HCT116 (cell line): ENCODE measurements around the gene ABCB1. TPM values are rescaled to one million over a fixed set of nuclear protein-coding genes. Genes with fewer than 3 reads are reported as not detected.

Experiments used
- ATAC-seq: fragments of 200-7000 bp; cut with Tn5 transposase; 2 replicates; pipeline ENCODE4 v1.9.1; 2020; ENCODE audit warnings: mild to moderate bottlenecking, moderate library complexity
- BruUV-seq: library from RNA; stranded (reverse); fragments of 400-500 nt; replicated peaks from 2 replicates; lab custom pipeline; 2021; lab: Mats Ljungman, UMichigan
- CTCF ChIA-PET: fragments of 300-600 bp; sonication (Branson Sonifier 250); formaldehyde crosslinking; loops from one replicate; lab custom pipeline; 2021; ENCODE audit warnings: antibody characterized with exemption; lab: Charles Lee
- POLR2A ChIA-PET: fragments of 300-600, 350-600 bp; sonication (Branson Sonifier 250); formaldehyde crosslinking; loops from one replicate; lab custom pipeline; 2021; ENCODE audit warnings: antibody characterized with exemption; lab: Charles Lee
- RAD21 ChIA-PET, 2 experiments: fragments of 300-600 bp; sonication (Branson Sonifier 250); formaldehyde crosslinking; loops; one replicate each; lab custom pipeline; 2023; ENCODE audit warnings: low total read pairs in 2 of 2; ENCODE audit not compliant: uncharacterized antibody in 2 of 2, unreplicated experiment in 2 of 2, low non-redundant PET in 1 of 2; lab: Charles Lee
- DNase-seq: peaks from one replicate; pipeline ENCODE4 v3.0.0-alpha.2; 2010; ENCODE audit warnings: low read depth, low spot score
- H2AFZ ChIP-seq: fragments of 200-600 bp; shearing (Covaris generic), sonication (generic); 2 replicates; pipeline ENCODE4 v1.6.1; 2017; ENCODE audit warnings: low read depth, mixed run types, mixed read lengths, antibody characterized with exemption, low read length; ENCODE audit not compliant: poor library complexity, severe bottlenecking
- H3K27ac ChIP-seq: 2 replicates; pipeline ENCODE4 v1.5.1; 2012; ENCODE audit warnings: low read depth, low read length
- H3K27me3 ChIP-seq: fragments of 200-600 bp; sonication (generic); 2 replicates; pipeline ENCODE4 v1.6.1; 2016; ENCODE audit warnings: mixed run types, low read length, mixed read lengths; ENCODE audit not compliant: insufficient read depth
- H3K36me3 ChIP-seq, 2 experiments: fragments of 200-500 bp in 1 of 2; fragments of 200-600 bp in 1 of 2; sonication (Bioruptor generic) in 1 of 2; sonication (generic) in 1 of 2; 2 replicates each; pipeline versions ENCODE4 v1.5.1 to v1.6.1; 2014 to 2016; ENCODE audit warnings: low read length in 2 of 2, inconsistent platforms in 1 of 2, mixed read lengths in 1 of 2, mixed run types in 1 of 2; ENCODE audit not compliant: insufficient read depth in 2 of 2, control insufficient read depth in 1 of 2
- H3K4me1 ChIP-seq, 2 experiments: fragments of 200-600 bp in 1 of 2; sonication (generic) in 1 of 2; 2 replicates each; pipeline versions ENCODE4 v1.5.1 to v1.6.1; 2012 to 2017; ENCODE audit warnings: low read length in 2 of 2, inconsistent platforms in 1 of 2, mild to moderate bottlenecking in 1 of 2, mixed read lengths in 1 of 2, mixed run types in 1 of 2, moderate library complexity in 1 of 2; ENCODE audit not compliant: insufficient read depth in 2 of 2, control insufficient read depth in 1 of 2
- H3K4me2 ChIP-seq: fragments of 200-600 bp; sonication (generic); 2 replicates; pipeline ENCODE4 v1.6.1; 2017; ENCODE audit warnings: mixed run types, low read length, mixed read lengths
- H3K4me3 ChIP-seq, 2 experiments: fragments of 200-600 bp in 1 of 2; sonication (generic) in 1 of 2; replicated peaks in 1 of 2; 2 replicates each; pipeline ENCODE4 v1.5.1; 2011 to 2016; ENCODE audit warnings: low read length in 2 of 2, control low read depth in 1 of 2, low read depth in 1 of 2, mild to moderate bottlenecking in 1 of 2, mixed read lengths in 1 of 2, mixed run types in 1 of 2
- H3K79me2 ChIP-seq: fragments of 200-600 bp; sonication (generic); 2 replicates; pipeline ENCODE4 v1.6.1; 2017; ENCODE audit warnings: mild to moderate bottlenecking, mixed run types, low read length, moderate library complexity, mixed read lengths; ENCODE audit not compliant: insufficient read depth
- H3K9ac ChIP-seq: fragments of 200-600 bp; sonication (generic); 2 replicates; pipeline ENCODE4 v1.6.1; 2016; ENCODE audit warnings: low read length, mixed read lengths
- H3K9me2 ChIP-seq: fragments of 200-600 bp; sonication (generic), shearing (Covaris generic); 2 replicates; pipeline ENCODE4 v1.6.1; 2017; ENCODE audit warnings: mixed run types, mild to moderate bottlenecking, moderate library complexity; ENCODE audit not compliant: insufficient read depth
- H3K9me3 ChIP-seq, 2 experiments: fragments of 200-500 bp in 1 of 2; fragments of 200-600 bp in 1 of 2; sonication (Bioruptor generic) in 1 of 2; sonication (generic) in 1 of 2; 2 replicates each; pipeline ENCODE4 v1.6.1; 2014 to 2017; ENCODE audit warnings: low read length in 2 of 2, mixed read lengths in 2 of 2, inconsistent platforms in 1 of 2, low read depth in 1 of 2, mild to moderate bottlenecking in 1 of 2, mixed run types in 1 of 2, moderate library complexity in 1 of 2; ENCODE audit not compliant: control insufficient read depth in 1 of 2, insufficient read depth in 1 of 2
- H4K20me1 ChIP-seq: fragments of 200-600 bp; sonication (generic), shearing (Covaris generic); 2 replicates; pipeline ENCODE4 v1.6.1; 2017; ENCODE audit warnings: mixed run types, mild to moderate bottlenecking, moderate library complexity; ENCODE audit not compliant: insufficient read depth
- CTCF ChIP-seq, 3 experiments: fragments of 200-600 bp in 1 of 3; sonication (generic) in 1 of 3; IDR thresholded peaks in 2 of 3; conservative IDR thresholded peaks in 1 of 3; 2 replicates each; pipeline ENCODE4 v1.5.1; 2012 to 2017; ENCODE audit warnings: low read depth in 2 of 3, low read length in 2 of 3, antibody characterized with exemption in 1 of 3, borderline replicate concordance in 1 of 3, control low read depth in 1 of 3, mild to moderate bottlenecking in 1 of 3, mixed read lengths in 1 of 3, mixed run types in 1 of 3, moderate library complexity in 1 of 3; ENCODE audit not compliant: insufficient read depth in 1 of 3
- EGR1 ChIP-seq: IDR thresholded peaks from 2 replicates; pipeline ENCODE4 v1.6.1; 2012; ENCODE audit warnings: low read depth
- ZFX ChIP-seq: fragments of 450-650 bp; IDR thresholded peaks from 2 replicates; pipeline ENCODE4 v1.6.1; 2017
- intact Hi-C: fragments of 100-400 bp; cut with micrococcal nuclease; formaldehyde crosslinking; loops from 2 replicates; pipeline ENCODE4 v1.10.0; 2022
- total RNA-seq: library from RNA; stranded (reverse); gene quantifications from one replicate; pipeline ENCODE4 v1.2.1, GENCODE V29; 2021; ENCODE audit not compliant: unreplicated experiment

ABCB1 gene
- total RNA-seq, 1 experiment from 2014 or later, result 1.8 TPM

- no peak within 1 kb of the TSS for H3K4me3 ChIP-seq
- RAD21 ChIA-PET, result no interaction called here
Measured at GRCh38 chr7:87475359-87476178, 125.1 kb downstream of the ABCB1 start, which contains the start of gene ABCB4. TSS of gene ABCB4 (minus strand) at chr7:87475680. CDS start at chr7:87475465, 215 bp downstream.

More at GRCh38 chr7:87475359-87476178, 125.1 kb downstream of the ABCB1 start, which contains the start of gene ABCB4:
- BruUV-seq, result no TSS peak
- ChIA-PET CTCF (no interaction called here), POLR2A (no interaction called here)
- Histone ChIP-seq H3K9me2 (no peaks in the 10 kb centered on the region), H3K36me3 (no peaks in the 10 kb centered on the region), H3K79me2 (no peaks in the 10 kb centered on the region), H3K4me2 (no peak within 1 kb of the TSS), H3K27ac (no peak within 1 kb of the TSS), H3K9me3 (no peaks in the 10 kb centered on the region), H4K20me1 (no peaks in the 10 kb centered on the region), H3K4me1 (no peaks in the 10 kb centered on the region)
- intact Hi-C loops, result no loop called here
- no peak for ATAC-seq
- TF ChIP-seq CTCF (IDR thresholded peaks at IDR 0.05 in 2 of 3, conservative IDR thresholded peaks at IDR 0.05 in 1 of 3; ENCODE audit: borderline replicate concordance in 1 of 3, insufficient read depth in 1 of 3, low read depth in 2 of 3, low read length in 2 of 3) (no peak), EGR1 (no peak), ZFX (no peak)
- TF ChIP-seq, all 23 proteins: peak for 0
- Histone ChIP-seq H3K27me3 (no peaks in the 10 kb centered on the region), H3K9ac (no peak within 1 kb of the TSS), H2AFZ (no peak within 1 kb of the TSS)
- DNase-seq, result no peak
